GM18907 (cell line): ENCODE data around the gene SPDYA.

Experiments
- ATAC-seq: cut with Tn5 transposase; IDR thresholded peaks from one replicate; pipeline ENCODE4 v1.9.1; 2021; ENCODE audit warnings: mild to moderate bottlenecking, moderate library complexity; ENCODE audit not compliant: unreplicated experiment

SPDYA gene

DNA sequence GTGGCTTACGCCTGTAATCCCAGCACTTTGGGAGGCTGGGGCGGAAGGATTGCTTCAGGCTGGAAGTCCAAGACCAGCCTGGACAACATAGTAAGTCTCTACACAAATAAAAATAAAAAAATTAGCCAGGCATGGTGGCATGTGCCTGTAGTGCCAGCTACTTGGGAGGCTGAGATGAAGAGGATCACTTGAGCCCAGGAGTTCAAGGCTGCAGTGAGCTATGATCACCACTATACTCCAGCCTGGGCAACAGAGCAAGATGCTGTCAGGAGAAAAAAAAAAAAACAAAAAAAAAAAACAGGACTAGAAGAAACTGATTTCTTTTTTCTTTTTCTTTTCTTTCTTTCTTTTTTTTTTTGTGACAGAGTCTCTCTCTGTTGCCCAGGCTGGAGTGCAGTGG, 13.6 kb downstream of the SPDYA start:
- ATAC-seq = no peak

GRCh38 chr2:28824870-28825269, 14.2 kb downstream of the SPDYA start:
- ATAC-seq = no peak

DNA sequence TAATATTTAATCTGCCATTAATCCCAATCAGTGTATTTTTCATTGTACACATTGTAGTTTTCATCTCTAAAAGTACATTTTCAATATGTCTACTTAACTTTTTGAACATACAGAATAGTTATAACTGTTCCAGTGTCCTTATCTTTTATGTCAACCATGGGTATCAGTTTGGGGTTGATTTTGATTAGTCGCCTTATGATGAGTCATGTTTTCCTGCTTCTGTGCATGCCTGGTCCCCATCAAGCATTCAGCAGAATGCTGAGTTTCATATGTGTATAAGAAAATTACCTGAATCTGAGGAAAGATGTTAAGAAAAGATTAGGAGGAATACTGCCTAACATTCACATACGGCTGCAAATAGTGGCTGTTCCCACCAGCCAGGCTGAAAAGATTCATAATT, 17.7 kb downstream of the SPDYA start:
- ATAC-seq = no peak

GRCh38 chr2:28833740-28834470, 23.3 kb downstream of the SPDYA start:
- ATAC-seq = no peak

- no peak for ATAC-seq
Measured at GRCh38 chr2:28835781-28836180, 25.1 kb downstream of the SPDYA start.

GRCh38 chr2:28838971-28839370, 28.3 kb downstream of the SPDYA start:
- ATAC-seq = no peak

DNA sequence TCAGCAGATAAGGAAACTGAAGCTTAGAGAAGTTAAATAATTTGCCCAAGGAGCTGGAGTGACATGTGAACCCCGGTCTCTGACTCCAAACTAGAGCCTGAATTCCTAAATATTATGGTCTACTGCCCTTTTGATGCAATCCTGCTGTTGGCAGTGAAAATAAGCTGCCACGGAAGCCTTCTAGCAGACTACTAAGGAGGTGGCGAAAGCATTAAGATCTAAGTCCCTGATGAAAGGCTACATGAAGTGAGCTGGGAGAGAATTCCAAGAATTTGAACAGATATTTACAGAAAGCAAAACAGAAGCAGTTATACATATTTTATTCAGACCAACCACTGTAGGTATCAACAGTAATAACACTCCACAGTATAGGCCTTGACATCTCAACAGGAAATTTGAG, 31.4 kb downstream of the SPDYA start:
- ATAC-seq = no peak

DNA sequence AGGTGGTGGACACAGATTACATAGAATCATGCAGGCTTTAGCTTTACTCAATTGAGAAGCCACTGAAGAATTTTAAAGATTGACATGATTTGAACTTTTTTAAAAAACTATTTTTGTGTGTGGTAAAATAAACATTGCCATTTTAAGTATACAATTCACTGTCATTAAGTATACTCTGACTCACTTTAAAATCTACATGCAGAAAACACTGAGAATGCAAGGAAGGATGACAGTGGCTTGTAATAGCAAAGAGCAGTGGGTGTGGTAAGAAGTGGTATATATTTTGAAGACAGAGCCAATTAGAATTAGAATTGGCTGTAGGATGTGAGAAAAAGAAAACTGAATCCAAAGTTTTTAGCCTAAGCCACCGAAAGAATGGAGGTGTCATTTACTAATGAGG, 44.6 kb downstream of the SPDYA start:
- ATAC-seq = no peak

- no peak for ATAC-seq
Measured at GRCh38 chr2:28855977-28856376, 45.3 kb downstream of the SPDYA start.

GRCh38 chr2:28868611-28869010, 58.0 kb downstream of the SPDYA start:
- ATAC-seq = no peak

- peak; percentile 29 for ATAC-seq
Measured at GRCh38 chr2:28869494-28870145, 59.0 kb downstream of the SPDYA start.

DNA sequence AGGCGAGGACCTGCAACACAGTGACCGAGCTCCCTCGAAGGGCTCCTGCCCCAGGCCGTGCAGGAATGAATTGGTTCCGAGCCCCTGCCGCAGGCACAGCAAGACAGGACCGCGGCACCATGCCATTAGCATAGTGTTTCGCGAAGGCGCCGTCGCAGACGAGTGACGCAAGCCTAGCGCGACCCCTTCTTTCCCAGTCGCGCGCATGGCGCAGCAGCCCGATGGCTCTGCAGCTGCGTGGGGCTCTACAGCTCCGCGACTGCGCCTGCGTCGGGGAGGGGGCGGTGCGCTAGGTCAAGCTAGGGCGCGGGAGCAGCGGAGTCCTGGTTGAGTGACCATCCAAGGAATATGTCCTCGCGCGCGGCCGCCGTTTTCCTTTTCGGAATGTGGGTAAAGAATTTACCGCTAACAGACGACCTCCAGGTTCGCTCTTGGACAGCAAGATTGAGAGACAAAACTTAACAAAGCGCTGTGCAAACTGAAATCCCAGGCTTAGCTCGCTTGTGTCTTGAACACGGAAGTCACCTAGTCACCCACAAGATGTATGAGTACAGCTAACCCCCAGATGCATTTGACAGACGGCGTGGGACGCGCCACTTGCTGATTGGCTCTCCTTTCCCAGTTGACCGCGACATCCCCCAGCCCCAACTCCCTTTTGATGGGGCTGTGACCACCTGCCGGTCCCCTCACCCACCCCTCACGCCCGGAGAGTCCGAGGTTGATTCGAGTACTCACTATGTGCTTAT, 59.7 kb downstream of the SPDYA start, which contains the start of gene TRMT61B:
TSS of gene TRMT61B (minus strand) at position 164 of the 746 bp plus-strand sequence. CDS start at position 132, 32 bp downstream.
- ATAC-seq = peak; percentile 94

DNA sequence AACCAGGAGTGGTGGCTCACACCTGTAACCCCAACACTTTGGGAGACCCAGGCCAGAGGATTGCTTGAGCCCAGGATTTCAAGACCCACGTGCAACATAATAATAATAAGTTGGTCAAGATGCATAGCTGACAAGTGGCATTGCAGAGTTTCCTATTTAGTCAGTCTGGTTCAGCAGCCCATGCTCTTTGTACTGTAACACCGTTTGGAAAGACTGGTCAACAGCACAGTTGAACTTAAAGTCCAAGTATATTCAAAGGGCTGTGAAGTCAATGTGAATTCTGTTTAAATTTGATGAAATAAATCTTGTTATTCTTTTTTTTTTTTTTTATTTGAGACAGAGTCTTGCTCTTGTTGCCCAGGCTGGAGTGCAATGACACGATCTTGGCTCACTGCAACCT, 61.0 kb downstream of the SPDYA start:
- no peak for ATAC-seq

DNA sequence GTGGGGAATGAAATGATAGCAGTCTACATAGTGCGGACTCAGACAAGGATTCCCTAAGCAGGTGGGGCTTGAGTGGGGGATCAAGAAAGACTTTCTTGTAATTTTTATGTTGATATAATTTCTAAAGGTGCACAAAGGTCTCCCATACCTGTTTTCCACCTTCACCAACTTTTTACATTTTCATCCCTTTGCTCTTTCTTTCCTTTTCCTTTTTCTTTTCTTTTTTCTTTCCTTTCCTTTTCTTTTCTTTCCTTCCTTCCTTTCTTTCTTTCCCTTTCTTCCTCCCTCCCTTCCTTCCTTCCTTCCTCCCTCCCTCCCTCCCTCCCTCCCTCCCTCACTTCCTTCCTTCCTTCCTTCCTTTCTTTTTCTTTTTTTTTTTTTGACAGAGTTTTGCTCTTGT, 69.6 kb downstream of the SPDYA start:
- ATAC-seq = no peak

DNA sequence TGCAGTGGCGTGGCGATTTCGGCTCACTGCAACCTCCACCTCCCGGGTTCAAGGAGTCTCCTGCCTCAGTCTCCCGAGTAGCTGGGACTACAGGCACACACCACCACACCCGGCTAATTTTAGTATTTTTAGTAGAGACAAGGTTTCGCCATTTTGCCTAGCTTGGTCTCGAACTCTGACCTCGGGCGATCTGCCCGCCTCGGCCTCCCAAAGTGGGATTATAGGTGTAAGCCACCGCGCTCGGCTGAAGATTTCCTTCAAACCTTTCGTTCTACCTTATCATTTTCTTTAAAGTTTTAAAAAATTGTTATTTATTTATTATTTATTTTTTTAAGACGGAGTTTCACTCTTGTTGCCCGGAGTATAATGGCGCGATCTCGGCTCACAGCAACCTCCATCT, 82.9 kb downstream of the SPDYA start:
- ATAC-seq = no peak

- ATAC-seq = peak; percentile 87
Measured at GRCh38 chr2:28894470-28895188, 84.0 kb downstream of the SPDYA start, which contains the start of gene WDR43. TSS of gene WDR43 (plus strand) at chr2:28894667. CDS start at chr2:28894699, 32 bp downstream.

DNA sequence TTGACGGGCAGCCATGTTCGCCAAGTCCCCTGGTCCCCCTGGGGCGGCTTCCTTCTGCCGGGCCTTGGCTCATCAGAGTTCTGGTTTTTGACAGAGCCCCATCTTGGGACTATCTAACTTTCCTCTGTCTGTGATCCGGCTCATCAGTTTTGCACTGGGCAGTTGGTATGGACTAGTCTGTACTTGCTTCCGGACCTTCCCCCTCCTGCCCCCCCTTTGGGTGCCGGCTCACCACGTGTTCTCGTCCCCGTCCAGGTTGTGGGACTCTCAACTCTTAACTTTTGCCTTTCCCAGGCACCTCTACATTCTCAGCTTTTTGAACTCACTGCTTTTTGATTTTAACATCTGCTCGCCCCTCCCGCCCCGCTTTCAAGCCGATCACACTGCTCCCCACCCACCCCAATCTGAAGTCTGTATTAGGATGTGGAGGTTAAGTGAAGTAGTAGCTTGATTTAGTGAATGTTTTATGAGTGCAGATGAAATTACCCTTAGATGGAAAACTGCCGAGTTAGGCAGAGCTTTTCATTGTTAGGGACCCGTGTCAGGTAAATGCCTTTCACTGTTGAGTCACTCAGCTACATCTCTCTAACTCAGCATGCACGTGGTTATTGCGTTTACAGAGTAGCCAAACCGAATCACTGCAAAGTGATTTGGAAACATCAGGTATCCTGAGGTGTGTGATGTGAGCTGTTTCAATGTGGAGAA, 84.7 kb downstream of the SPDYA start:
- no peak for ATAC-seq

GRCh38 chr2:28896906-28897305, 86.3 kb downstream of the SPDYA start:
- no peak for ATAC-seq

GRCh38 chr2:28898048-28898447, 87.4 kb downstream of the SPDYA start:
- no peak for ATAC-seq
